Sigmoid colon (tissue), 4 donors: Measurements from ENCODE around the gene LRCH4.

Experiments used
- CTCF ChIP-seq, 4 experiments: fragments of 450-650 bp in 3 of 4; fragments of 200-600 bp in 1 of 4; IDR thresholded peaks; one replicate each; pipeline ENCODE4 v1.5.1; 2016 to 2019; ENCODE audit warnings: antibody characterized with exemption in 4 of 4, mild to moderate bottlenecking in 3 of 4, moderate library complexity in 2 of 4
- EP300 ChIP-seq, 4 donors: sonication (generic); formaldehyde crosslinking; IDR thresholded peaks; one replicate each; pipeline ENCODE4 v1.6.1; 2017; ENCODE audit warnings: antibody characterized with exemption in 4 of 4
- POLR2A ChIP-seq, 2 donors: fragments of 450-650 bp; IDR thresholded peaks; one replicate each; pipeline ENCODE4 v1.6.1; 2016; ENCODE audit warnings: antibody characterized with exemption in 2 of 2, mild to moderate bottlenecking in 2 of 2, moderate library complexity in 2 of 2
- POLR2AphosphoS5 ChIP-seq, 4 donors: sonication (generic); formaldehyde crosslinking; IDR thresholded peaks; one replicate each; pipeline ENCODE4 v1.6.1; 2017; ENCODE audit warnings: antibody characterized with exemption in 4 of 4

GRCh38 chr7:100556541-100556940 lies 29.4 kb downstream of the LRCH4 start:
- TF ChIP-seq CTCF (IDR thresholded peaks at IDR 0.05) = no peak
- TF ChIP-seq EP300 (IDR thresholded peaks at IDR 0.05) = no peak
- TF ChIP-seq POLR2AphosphoS5 (IDR thresholded peaks at IDR 0.05) = no peak
- TF ChIP-seq POLR2A (IDR thresholded peaks at IDR 0.05) = no peak
